Sigmoid colon (tissue), 3 donors: ENCODE results near the gene HOPX.

ENCODE experiments used
- CTCF ChIP-seq, 4 experiments: fragments of 450-650 bp in 3 of 4; fragments of 200-600 bp in 1 of 4; IDR thresholded peaks; one replicate each; pipeline ENCODE4 v1.5.1; 2016 to 2019; ENCODE audit warnings: antibody characterized with exemption in 4 of 4, mild to moderate bottlenecking in 3 of 4, moderate library complexity in 2 of 4
- POLR2A ChIP-seq, 2 donors: fragments of 450-650 bp; IDR thresholded peaks; one replicate each; pipeline ENCODE4 v1.6.1; 2016; ENCODE audit warnings: antibody characterized with exemption in 2 of 2, mild to moderate bottlenecking in 2 of 2, moderate library complexity in 2 of 2

- no peak for TF ChIP-seq POLR2A (IDR thresholded peaks at IDR 0.05)
- no peak for TF ChIP-seq CTCF (IDR thresholded peaks at IDR 0.05)
These were observed 21.1 kb downstream of the HOPX start for GRCh38 chr4:56659946-56660345.
